Measurements from ENCODE around the gene PLEKHD1. TPM values are rescaled to one million over a fixed set of nuclear protein-coding genes. Genes with fewer than 3 reads are reported as not detected.

The PLEKHD1 gene
- total RNA-seq, 1 experiment from 2014 or later, result 1.2 TPM

DNA sequence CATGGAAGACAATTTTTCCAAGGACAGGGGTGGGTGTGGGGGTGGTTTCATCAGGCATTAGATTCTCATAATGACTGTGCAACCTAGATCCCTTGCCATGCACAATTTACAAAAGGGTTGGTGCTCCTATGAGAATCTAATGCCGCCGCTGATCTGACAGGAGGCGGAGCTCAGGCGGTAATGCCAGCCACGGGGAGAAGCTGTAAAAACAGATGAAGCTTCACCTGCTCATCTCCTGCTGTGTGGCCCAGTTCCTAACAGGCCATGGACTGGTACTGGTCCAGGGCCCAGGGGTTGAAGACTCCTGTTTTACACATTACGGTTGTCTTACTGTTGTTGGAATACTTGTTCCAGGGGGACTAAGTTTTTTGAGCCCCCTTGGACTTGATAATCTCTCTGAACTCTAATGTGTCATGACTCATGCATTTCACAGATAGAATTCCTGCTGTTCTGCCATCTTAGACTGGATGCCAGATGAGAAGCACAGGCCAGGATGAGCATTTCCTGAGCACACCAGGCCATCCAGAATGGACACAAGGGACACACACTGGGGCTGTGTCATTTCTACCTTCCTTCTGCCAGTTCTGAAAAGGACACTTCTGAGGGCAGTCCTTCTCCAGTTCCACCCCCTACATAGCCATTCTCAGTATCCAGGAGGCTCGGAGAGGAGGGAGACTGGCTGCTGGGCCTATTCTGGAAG, 5.8 kb downstream of the PLEKHD1 start:
- H3K9me3 ChIP-seq (ENCODE audit: control insufficient read depth in 1 of 2, insufficient read depth in 1 of 2, low read depth in 1 of 2, low read length in 2 of 2), result no peaks in the 10 kb centered on the region
- ATAC-seq (no peak), DNase-seq (ENCODE audit: low read depth, low spot score) (no peak)
- H3K4me2 ChIP-seq (ENCODE audit: low read length), result no peak overlapping the region
- H3K36me3 ChIP-seq (ENCODE audit: control insufficient read depth in 1 of 2, insufficient read depth in 2 of 2, low read length in 2 of 2), result no peaks in the 10 kb centered on the region; a peak in 1 of 4 replicates
- ChIA-PET CTCF (no interaction called here), POLR2A (no interaction called here), RAD21 (ENCODE audit: low non-redundant PET in 1 of 2, low total read pairs in 2 of 2, uncharacterized antibody in 2 of 2, unreplicated experiment in 2 of 2) (no interaction called here)
- H3K27ac ChIP-seq (ENCODE audit: low read depth, low read length), result no peak overlapping the region
- no peaks in the 10 kb centered on the region for H4K20me1 ChIP-seq (ENCODE audit: insufficient read depth)
- H3K27me3 ChIP-seq (ENCODE audit: insufficient read depth, low read length), result no peaks in the 10 kb centered on the region
- H3K4me3 ChIP-seq (replicated peaks in 1 of 2; ENCODE audit: low read depth in 1 of 2, low read length in 2 of 2), result no peak overlapping the region
- BruUV-seq (replicated peaks), result no TSS peak
- no peaks in the 10 kb centered on the region for H3K9me2 ChIP-seq (ENCODE audit: insufficient read depth)
- no peak for TF ChIP-seq TCF7L2 (IDR thresholded peaks at IDR 0.05; ENCODE audit: borderline replicate concordance, extremely low read depth, insufficient read depth, insufficient read length)
- no peak for TF ChIP-seq POLR2A (IDR thresholded peaks at IDR 0.05; ENCODE audit: borderline replicate concordance, extremely low read depth, insufficient read depth, insufficient read length)
- no peak for TF ChIP-seq SRF (IDR thresholded peaks at IDR 0.05; ENCODE audit: low read depth)
- no peak for TF ChIP-seq EGR1 (IDR thresholded peaks at IDR 0.05; ENCODE audit: low read depth)
- TF ChIP-seq CEBPB (IDR thresholded peaks at IDR 0.05; ENCODE audit: low read depth), result no peak
- TF ChIP-seq ZNF274 (IDR thresholded peaks at IDR 0.05; ENCODE audit: low read depth, low read length), result no peak
- no peak for TF ChIP-seq JUND (IDR thresholded peaks at IDR 0.05)
- TF ChIP-seq ZFX (IDR thresholded peaks at IDR 0.05), result no peak
- TF ChIP-seq, protein P1, sequence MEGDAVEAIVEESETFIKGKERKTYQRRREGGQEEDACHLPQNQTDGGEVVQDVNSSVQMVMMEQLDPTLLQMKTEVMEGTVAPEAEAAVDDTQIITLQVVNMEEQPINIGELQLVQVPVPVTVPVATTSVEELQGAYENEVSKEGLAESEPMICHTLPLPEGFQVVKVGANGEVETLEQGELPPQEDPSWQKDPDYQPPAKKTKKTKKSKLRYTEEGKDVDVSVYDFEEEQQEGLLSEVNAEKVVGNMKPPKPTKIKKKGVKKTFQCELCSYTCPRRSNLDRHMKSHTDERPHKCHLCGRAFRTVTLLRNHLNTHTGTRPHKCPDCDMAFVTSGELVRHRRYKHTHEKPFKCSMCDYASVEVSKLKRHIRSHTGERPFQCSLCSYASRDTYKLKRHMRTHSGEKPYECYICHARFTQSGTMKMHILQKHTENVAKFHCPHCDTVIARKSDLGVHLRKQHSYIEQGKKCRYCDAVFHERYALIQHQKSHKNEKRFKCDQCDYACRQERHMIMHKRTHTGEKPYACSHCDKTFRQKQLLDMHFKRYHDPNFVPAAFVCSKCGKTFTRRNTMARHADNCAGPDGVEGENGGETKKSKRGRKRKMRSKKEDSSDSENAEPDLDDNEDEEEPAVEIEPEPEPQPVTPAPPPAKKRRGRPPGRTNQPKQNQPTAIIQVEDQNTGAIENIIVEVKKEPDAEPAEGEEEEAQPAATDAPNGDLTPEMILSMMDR (IDR thresholded peaks at IDR 0.05 in 2 of 3, conservative IDR thresholded peaks at IDR 0.05 in 1 of 3; ENCODE audit: borderline replicate concordance in 1 of 3, insufficient read depth in 1 of 3, low read depth in 2 of 3, low read length in 2 of 3), result no peak
- TF ChIP-seq, protein P2, sequence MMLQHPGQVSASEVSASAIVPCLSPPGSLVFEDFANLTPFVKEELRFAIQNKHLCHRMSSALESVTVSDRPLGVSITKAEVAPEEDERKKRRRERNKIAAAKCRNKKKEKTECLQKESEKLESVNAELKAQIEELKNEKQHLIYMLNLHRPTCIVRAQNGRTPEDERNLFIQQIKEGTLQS (IDR thresholded peaks at IDR 0.05), result no peak
- TF ChIP-seq EZH2phosphoT487 (IDR thresholded peaks at IDR 0.05; ENCODE audit: borderline replicate concordance), result no peak
- no peak for TF ChIP-seq ELF1 (IDR thresholded peaks at IDR 0.05; ENCODE audit: borderline replicate concordance, low read depth)
- TF ChIP-seq YY1 (IDR thresholded peaks at IDR 0.05; ENCODE audit: extremely low read depth, insufficient replicate concordance, low read depth, low read length), result no peak
- no peak for TF ChIP-seq RAD21 (IDR thresholded peaks at IDR 0.05; ENCODE audit: low read depth)
- H3K9ac ChIP-seq (ENCODE audit: low read length), result no peak overlapping the region
- no peak overlapping the region for H2AFZ ChIP-seq (ENCODE audit: low read depth, low read length, poor library complexity, severe bottlenecking)
- no peaks in the 10 kb centered on the region for H3K79me2 ChIP-seq (ENCODE audit: insufficient read depth, low read length)
- intact Hi-C loops (cut with micrococcal nuclease), result no loop called here
- H3K4me1 ChIP-seq (ENCODE audit: control insufficient read depth in 1 of 2, insufficient read depth in 2 of 2, low read length in 2 of 2), result no peaks in the 10 kb centered on the region

Data from HCT116 (cell line).